ENCODE results near the gene PLCB1. TPM values are rescaled to one million over a fixed set of nuclear protein-coding genes. Genes with fewer than 3 reads are reported as not detected.

The PLCB1 gene
- total RNA-seq, 1 donor from 2014 or later = 10.8 TPM

DNA sequence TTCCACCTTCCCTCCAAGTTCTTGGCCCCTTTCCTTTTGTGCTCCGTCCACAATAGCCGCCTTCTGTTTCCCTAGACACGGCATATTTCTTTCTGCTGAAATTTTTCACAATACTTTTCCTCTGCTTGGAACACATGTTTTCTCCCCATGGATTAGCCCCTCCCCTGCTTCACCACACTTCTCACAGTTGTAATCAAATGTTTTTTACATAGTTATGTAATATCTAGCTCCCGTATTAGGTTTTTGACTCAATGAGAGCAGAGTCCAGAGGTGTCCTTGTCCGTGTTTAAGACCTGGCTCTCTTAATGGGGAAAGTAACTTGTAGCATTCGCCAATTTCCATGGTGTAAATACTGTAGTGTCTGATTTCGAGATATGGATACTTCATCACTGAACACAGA lies 34.7 kb downstream of the PLCB1 start:
- TF ChIP-seq, protein P1, sequence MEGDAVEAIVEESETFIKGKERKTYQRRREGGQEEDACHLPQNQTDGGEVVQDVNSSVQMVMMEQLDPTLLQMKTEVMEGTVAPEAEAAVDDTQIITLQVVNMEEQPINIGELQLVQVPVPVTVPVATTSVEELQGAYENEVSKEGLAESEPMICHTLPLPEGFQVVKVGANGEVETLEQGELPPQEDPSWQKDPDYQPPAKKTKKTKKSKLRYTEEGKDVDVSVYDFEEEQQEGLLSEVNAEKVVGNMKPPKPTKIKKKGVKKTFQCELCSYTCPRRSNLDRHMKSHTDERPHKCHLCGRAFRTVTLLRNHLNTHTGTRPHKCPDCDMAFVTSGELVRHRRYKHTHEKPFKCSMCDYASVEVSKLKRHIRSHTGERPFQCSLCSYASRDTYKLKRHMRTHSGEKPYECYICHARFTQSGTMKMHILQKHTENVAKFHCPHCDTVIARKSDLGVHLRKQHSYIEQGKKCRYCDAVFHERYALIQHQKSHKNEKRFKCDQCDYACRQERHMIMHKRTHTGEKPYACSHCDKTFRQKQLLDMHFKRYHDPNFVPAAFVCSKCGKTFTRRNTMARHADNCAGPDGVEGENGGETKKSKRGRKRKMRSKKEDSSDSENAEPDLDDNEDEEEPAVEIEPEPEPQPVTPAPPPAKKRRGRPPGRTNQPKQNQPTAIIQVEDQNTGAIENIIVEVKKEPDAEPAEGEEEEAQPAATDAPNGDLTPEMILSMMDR (IDR thresholded peaks at IDR 0.05) = no peak
- no peaks in the 10 kb centered on the region for H3K27me3 Mint-ChIP-seq (ENCODE audit: low read depth)
- H3K4me1 Mint-ChIP-seq (ENCODE audit: low read depth) = peaks cover 1% of the 10 kb centered on the region
- H3K36me3 Mint-ChIP-seq (ENCODE audit: low read depth) = no peaks in the 10 kb centered on the region
- no peak for DNase-seq (ENCODE audit: low spot score)
- H3K9me3 Mint-ChIP-seq (ENCODE audit: low read depth) = no peaks in the 10 kb centered on the region
- no peak overlapping the region for H3K4me3 Mint-ChIP-seq (ENCODE audit: unreplicated experiment)
- no peak overlapping the region for H3K27ac Mint-ChIP-seq (ENCODE audit: unreplicated experiment)

DNA sequence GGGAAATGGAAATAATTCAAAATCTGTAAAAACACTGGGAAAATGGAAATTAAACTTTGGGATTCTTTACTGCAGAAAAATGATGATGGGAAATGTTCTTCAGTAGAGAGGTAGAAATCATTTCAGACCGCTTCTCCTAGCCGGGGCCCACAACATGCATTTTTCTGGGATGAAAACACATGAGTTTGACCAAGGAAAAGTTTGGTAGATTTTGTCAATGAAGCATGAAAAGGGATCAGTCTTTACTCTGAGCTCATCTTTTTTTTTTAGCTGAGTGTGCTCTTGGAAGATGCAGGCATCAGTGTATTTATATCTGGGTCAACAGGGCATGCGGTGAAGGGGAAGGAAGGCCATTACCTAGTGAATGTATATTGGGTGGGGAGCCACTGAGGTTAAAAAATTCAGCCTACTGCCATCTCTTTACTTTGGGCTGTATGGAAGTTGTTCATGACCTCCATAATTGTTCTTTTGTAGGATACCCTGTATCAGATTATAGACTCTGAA lies 36.8 kb downstream of the PLCB1 start:
- H3K36me3 Mint-ChIP-seq (ENCODE audit: low read depth) = no peaks in the 10 kb centered on the region
- H3K27ac Mint-ChIP-seq (ENCODE audit: unreplicated experiment) = no peak overlapping the region
- no peak for DNase-seq (ENCODE audit: low spot score)
- TF ChIP-seq, protein P1 (IDR thresholded peaks at IDR 0.05) = no peak
- H3K27me3 Mint-ChIP-seq (ENCODE audit: low read depth) = no peaks in the 10 kb centered on the region
- no peaks in the 10 kb centered on the region for H3K4me1 Mint-ChIP-seq (ENCODE audit: low read depth)
- H3K9me3 Mint-ChIP-seq (ENCODE audit: low read depth) = no peaks in the 10 kb centered on the region
- H3K4me3 Mint-ChIP-seq (ENCODE audit: unreplicated experiment) = no peak overlapping the region

DNA sequence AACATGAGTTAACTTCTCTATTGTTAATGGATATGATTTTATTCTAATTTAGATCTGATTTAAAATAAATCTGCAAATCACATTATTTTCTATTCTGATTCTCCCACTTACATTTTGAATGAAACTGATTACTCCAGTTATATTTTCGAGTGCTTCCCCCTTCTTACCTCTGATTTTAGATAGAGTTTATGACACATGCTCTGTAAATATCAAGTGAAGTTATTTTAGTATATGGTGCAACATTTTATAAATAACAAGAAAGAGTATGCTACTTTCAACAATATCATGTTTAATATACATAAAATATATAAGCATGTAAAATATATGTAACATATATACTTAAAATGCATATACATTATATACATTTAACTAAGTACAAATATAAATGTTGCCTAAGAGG lies 38.9 kb downstream of the PLCB1 start:
- no peaks in the 10 kb centered on the region for H3K4me1 Mint-ChIP-seq (ENCODE audit: low read depth)
- no peak overlapping the region for H3K27ac Mint-ChIP-seq (ENCODE audit: unreplicated experiment)
- no peaks in the 10 kb centered on the region for H3K36me3 Mint-ChIP-seq (ENCODE audit: low read depth)
- DNase-seq (ENCODE audit: low spot score) = no peak
- TF ChIP-seq, protein P1 (IDR thresholded peaks at IDR 0.05) = no peak
- H3K27me3 Mint-ChIP-seq (ENCODE audit: low read depth) = no peaks in the 10 kb centered on the region
- no peaks in the 10 kb centered on the region for H3K9me3 Mint-ChIP-seq (ENCODE audit: low read depth)
- no peak overlapping the region for H3K4me3 Mint-ChIP-seq (ENCODE audit: unreplicated experiment)

DNA sequence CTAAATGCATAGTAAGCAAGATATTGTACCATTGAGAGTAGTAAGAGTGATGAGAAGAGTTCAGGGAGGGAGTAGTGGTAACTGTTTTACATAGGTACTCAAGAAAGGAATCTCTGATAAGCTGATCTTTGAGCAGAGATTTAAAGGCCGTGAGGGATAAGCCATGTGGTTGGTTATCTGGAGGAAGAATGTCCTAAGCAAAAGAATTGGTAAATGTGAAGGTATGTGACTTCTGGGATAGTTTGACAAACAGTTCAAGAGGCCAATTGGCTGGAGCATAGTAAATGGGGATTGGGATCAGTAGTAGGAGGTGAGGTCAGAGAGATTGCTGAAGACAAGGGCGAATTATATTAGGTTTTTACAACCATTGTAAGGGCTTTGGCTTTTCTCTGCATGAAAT lies 40.1 kb downstream of the PLCB1 start:
- no peak overlapping the region for H3K27ac Mint-ChIP-seq (ENCODE audit: unreplicated experiment)
- no peak for DNase-seq (ENCODE audit: low spot score)
- H3K4me3 Mint-ChIP-seq (ENCODE audit: unreplicated experiment) = no peak overlapping the region
- no peaks in the 10 kb centered on the region for H3K4me1 Mint-ChIP-seq (ENCODE audit: low read depth)
- TF ChIP-seq, protein P1 (IDR thresholded peaks at IDR 0.05) = no peak
- no peaks in the 10 kb centered on the region for H3K27me3 Mint-ChIP-seq (ENCODE audit: low read depth)
- H3K9me3 Mint-ChIP-seq (ENCODE audit: low read depth) = no peaks in the 10 kb centered on the region
- no peaks in the 10 kb centered on the region for H3K36me3 Mint-ChIP-seq (ENCODE audit: low read depth)

DNA sequence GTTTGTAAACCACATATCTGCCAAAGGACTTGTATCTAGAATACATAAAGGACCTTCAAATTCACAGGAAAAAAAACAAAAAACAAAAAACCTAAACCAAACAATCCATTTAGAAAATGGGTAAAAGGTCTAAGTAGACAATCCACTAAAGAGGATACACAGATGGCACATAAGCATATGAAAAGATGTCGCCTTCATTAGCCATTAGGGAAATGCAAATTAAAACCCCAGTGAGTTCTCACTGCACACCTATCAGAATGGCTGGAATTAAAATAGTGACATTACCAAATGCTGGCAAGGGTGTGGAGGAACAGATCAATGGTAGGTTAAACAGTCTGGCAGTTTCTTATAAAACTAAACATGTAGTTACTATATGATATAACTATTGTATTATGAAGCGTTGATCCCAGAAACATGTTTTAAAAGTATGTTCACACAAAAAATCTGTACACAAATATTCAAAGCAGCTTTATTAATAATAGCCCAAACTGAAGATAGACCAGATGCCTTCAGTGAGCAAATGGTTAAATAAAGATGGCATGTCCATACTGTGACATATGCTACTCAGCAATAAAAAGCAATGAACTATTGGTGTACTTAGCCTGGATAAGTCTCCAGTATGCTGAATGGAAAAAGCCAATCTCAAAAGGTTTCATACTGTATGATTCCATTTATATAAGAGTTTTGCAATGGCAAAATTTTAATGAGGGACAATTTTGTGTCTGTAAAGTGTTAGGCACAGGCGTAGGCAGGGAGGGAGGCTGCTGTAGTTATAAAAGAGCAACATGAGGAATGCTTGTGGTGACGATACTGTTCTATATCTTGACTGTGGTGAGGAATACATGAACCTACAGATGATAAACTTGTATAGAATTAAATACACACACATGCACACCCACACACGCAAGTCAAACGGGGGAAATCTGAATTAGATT lies 43.9 kb downstream of the PLCB1 start:
- Mint-ChIP-seq H3K9me3 (ENCODE audit: low read depth) (no peaks in the 10 kb centered on the region), H3K36me3 (ENCODE audit: low read depth) (no peaks in the 10 kb centered on the region), H3K4me3 (ENCODE audit: unreplicated experiment) (no peak overlapping the region), H3K27ac (ENCODE audit: unreplicated experiment) (no peak overlapping the region), H3K27me3 (ENCODE audit: low read depth) (no peaks in the 10 kb centered on the region), H3K4me1 (ENCODE audit: low read depth) (peaks cover 8% of the 10 kb centered on the region)
- no peak for DNase-seq (ENCODE audit: low spot score)
- TF ChIP-seq, protein P1 (IDR thresholded peaks at IDR 0.05) = no peak

Measured in chondrocyte (in vitro differentiated cells).